SK-N-SH (cell line): ENCODE results near the gene HK1.
"Not testable (repeated sequence)": the region's sequence is repeated elsewhere in the genome, so short reads cannot be mapped to it uniquely, and the experiment has no call there.

Experiments
- EP300 ChIP-seq, 2 experiments: IDR thresholded peaks; 2 replicates each; pipeline versions ENCODE4 v1.4.0 to v1.6.1; 2012; ENCODE audit warnings: borderline replicate concordance in 1 of 2, low read depth in 1 of 2, low read length in 1 of 2
- FOXM1 ChIP-seq: IDR thresholded peaks from 2 replicates; pipeline ENCODE4 v1.4.0; 2012; ENCODE audit warnings: low read depth, mild to moderate bottlenecking
- MXI1 ChIP-seq: IDR thresholded peaks from 2 replicates; pipeline ENCODE4 v1.6.1; 2012; ENCODE audit warnings: mild to moderate bottlenecking, low read depth, low read length, improper control_type of control experiment
- POLR2AphosphoS5 ChIP-seq: IDR thresholded peaks from 2 replicates; pipeline ENCODE4 v1.6.1; 2012; ENCODE audit warnings: low read depth, low read length
- RFX5 ChIP-seq: IDR thresholded peaks from 2 replicates; pipeline ENCODE4 v1.6.1; 2012; ENCODE audit warnings: mild to moderate bottlenecking, improper control_type of control experiment, low read length
- TCF12 ChIP-seq: IDR thresholded peaks from 2 replicates; pipeline ENCODE4 v1.4.0; 2012
- USF2 ChIP-seq: fragments of 150-350 bp; IDR thresholded peaks from 2 replicates; pipeline ENCODE4 v1.6.1; 2017; ENCODE audit warnings: antibody characterized with exemption, low read length, low read depth, borderline replicate concordance
- TF ChIP-seq, protein P1 (sequence below): fragments of 200-600 bp; sonication (generic); IDR thresholded peaks from 2 replicates; pipeline ENCODE4 v1.6.1; 2017; ENCODE audit warnings: antibody characterized with exemption, mild to moderate bottlenecking, moderate library complexity

DNA sequence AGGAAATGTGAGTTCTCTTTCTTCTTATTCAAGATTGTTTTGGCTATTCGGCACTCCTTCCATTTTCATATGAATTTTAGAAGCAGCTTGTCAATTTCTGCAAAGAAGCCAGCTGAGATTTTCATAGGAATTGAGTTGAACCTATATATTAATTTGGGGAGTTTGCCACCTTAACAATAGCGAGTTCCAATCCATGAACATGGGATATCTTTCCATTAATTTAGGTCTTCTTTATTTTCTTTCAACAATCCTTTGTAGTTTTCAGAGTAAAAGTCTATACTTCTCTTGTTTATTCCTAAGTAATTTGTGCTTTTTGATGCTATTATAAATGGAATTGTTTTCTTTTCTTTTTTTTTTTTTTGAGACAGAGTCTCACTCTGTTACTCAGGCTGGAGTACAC, 26.9 kb upstream of the HK1 start:
- TF ChIP-seq, protein P1, sequence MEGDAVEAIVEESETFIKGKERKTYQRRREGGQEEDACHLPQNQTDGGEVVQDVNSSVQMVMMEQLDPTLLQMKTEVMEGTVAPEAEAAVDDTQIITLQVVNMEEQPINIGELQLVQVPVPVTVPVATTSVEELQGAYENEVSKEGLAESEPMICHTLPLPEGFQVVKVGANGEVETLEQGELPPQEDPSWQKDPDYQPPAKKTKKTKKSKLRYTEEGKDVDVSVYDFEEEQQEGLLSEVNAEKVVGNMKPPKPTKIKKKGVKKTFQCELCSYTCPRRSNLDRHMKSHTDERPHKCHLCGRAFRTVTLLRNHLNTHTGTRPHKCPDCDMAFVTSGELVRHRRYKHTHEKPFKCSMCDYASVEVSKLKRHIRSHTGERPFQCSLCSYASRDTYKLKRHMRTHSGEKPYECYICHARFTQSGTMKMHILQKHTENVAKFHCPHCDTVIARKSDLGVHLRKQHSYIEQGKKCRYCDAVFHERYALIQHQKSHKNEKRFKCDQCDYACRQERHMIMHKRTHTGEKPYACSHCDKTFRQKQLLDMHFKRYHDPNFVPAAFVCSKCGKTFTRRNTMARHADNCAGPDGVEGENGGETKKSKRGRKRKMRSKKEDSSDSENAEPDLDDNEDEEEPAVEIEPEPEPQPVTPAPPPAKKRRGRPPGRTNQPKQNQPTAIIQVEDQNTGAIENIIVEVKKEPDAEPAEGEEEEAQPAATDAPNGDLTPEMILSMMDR = not testable (repeated sequence)
- not testable (repeated sequence) for TF ChIP-seq POLR2AphosphoS5; MXI1; RFX5; TCF12; USF2; EP300 (IDR thresholded peaks at IDR 0.05; ENCODE audit: borderline replicate concordance in 1 of 2, low read depth in 1 of 2, low read length in 1 of 2); FOXM1
